Spleen (tissue), 11 donors: ENCODE data around the gene PCDHGB5. TPM values are rescaled to one million over a fixed set of nuclear protein-coding genes. Genes with fewer than 3 reads are reported as not detected.
A peak's percentile ranks its signal among the peaks of the same experiment; 100 is the strongest.

Source experiments
- DNase-seq: peaks from one replicate; pipeline ENCODE4 v3.0.0-alpha.2; 2020
- H3K27ac ChIP-seq, 8 donors: fragments of 200-600 bp; sonication (generic) in 7 of 8; 1 replicate in 4 of 8; 2 replicates in 4 of 8; pipeline versions ENCODE4 v1.5.0 to v1.8.0; 2016 to 2021; ENCODE audit warnings: inconsistent platforms in 4 of 8, mild to moderate bottlenecking in 4 of 8, moderate library complexity in 1 of 8
- H3K27me3 ChIP-seq, 7 donors: fragments of 200-600 bp; sonication (generic) in 6 of 7; replicated peaks in 1 of 7; 1 replicate in 4 of 7; 2 replicates in 3 of 7; pipeline versions ENCODE4 v1.5.0 to v1.8.0; 2016 to 2021; ENCODE audit warnings: inconsistent platforms in 3 of 7, mild to moderate bottlenecking in 1 of 7
- H3K36me3 ChIP-seq, 6 donors: fragments of 200-600 bp; sonication (generic) in 5 of 6; 1 replicate in 4 of 6; 2 replicates in 2 of 6; pipeline versions ENCODE4 v1.5.0 to v1.8.0; 2016 to 2021; ENCODE audit warnings: inconsistent platforms in 2 of 6
- H3K4me1 ChIP-seq, 6 donors: fragments of 200-600 bp; sonication (generic) in 5 of 6; 1 replicate in 3 of 6; 2 replicates in 3 of 6; pipeline versions ENCODE4 v1.5.0 to v1.8.0; 2016 to 2021; ENCODE audit warnings: inconsistent platforms in 3 of 6
- H3K4me3 ChIP-seq, 8 donors: fragments of 200-600 bp; sonication (generic) in 7 of 8; 1 replicate in 4 of 8; 2 replicates in 4 of 8; pipeline versions ENCODE4 v1.5.0 to v1.8.0; 2016 to 2021; ENCODE audit warnings: inconsistent platforms in 4 of 8, mild to moderate bottlenecking in 4 of 8, moderate library complexity in 2 of 8
- H3K9me3 ChIP-seq, 8 donors: fragments of 200-600 bp; sonication (generic) in 7 of 8; 1 replicate in 4 of 8; 2 replicates in 4 of 8; pipeline versions ENCODE4 v1.5.0 to v1.8.0; 2016 to 2021; ENCODE audit warnings: inconsistent platforms in 4 of 8
- POLR2A ChIP-seq, 3 donors: fragments of 450-650 bp; IDR thresholded peaks; one replicate each; pipeline ENCODE4 v1.5.1; 2017; ENCODE audit warnings: antibody characterized with exemption in 3 of 3, mild to moderate bottlenecking in 1 of 3
- POLR2AphosphoS5 ChIP-seq, 3 donors: sonication (generic); formaldehyde crosslinking; IDR thresholded peaks; one replicate each; pipeline ENCODE4 v1.5.1; 2017; ENCODE audit warnings: antibody characterized with exemption in 3 of 3
- WGBS, 5 donors: extraction: QIAGEN DNeasy Blood & Tissue Kit in 3 of 5; methylation state at CpG; one replicate each; pipeline versions ENCODE4 v1.1.5 to v1.1.7; 2013 to 2018; 5-methylcytosine and 5-hydroxymethylcytosine counted together
- intact Hi-C: fragments of 100-400 bp; cut with DNase I; formaldehyde crosslinking; loops from one replicate; pipeline ENCODE4 v1.15.0; 2023; ENCODE audit warnings: low total_unique reads
- polyA plus RNA-seq, 3 donors: library from polyadenylated mRNA; stranded (reverse); fragments of 200-250 nt; gene quantifications; one replicate each; pipeline ENCODE4 v1.2.1, GENCODE V29; 2013
- total RNA-seq, 7 donors: library from RNA; depleted of rRNA in 3 of 7; stranded (reverse); fragments of >200 nt in 3 of 7; fragmentation: NEBNext Ultra II Directional in 4 of 7; extraction: Animal tissue kit (Norgen Biotek cat#: 25700) in 4 of 7; gene quantifications; one replicate each; pipeline versions ENCODE4 v1.1.0 to v1.2.1, GENCODE V29; 2016 to 2021
- TF ChIP-seq, protein P1 (sequence below), 11 experiments: fragments of 200-600 bp in 7 of 11; fragments of 450-650 bp in 4 of 11; sonication (generic) in 4 of 11; IDR thresholded peaks in 8 of 11; conservative IDR thresholded peaks in 3 of 11; 1 replicate in 7 of 11; 2 replicates in 4 of 11; pipeline versions ENCODE4 v1.4.0 to v1.8.0; 2016 to 2021; ENCODE audit warnings: antibody characterized with exemption in 11 of 11, inconsistent platforms in 4 of 11, mild to moderate bottlenecking in 1 of 11
- donor health status: healthy with polysubstance abuse.
- donor health status: DM: no; HTN: no; CAD: no; lungs with moderate emphysema.
- donor health status: DM: no; HTN: no; CAD: no.
- donor health status: Bipolar disorder and iron deficiency.
- donor health status: healthy.
- donor health status: DM: no; HTN: no; CAD: no.
- donor health status: DM: yes; HTN: yes; CAD: no.

Gene PCDHGB5
- total and polyA plus RNA-seq, 10 donors: 0.07 to 8.0 (median 5.1) TPM

DNA sequence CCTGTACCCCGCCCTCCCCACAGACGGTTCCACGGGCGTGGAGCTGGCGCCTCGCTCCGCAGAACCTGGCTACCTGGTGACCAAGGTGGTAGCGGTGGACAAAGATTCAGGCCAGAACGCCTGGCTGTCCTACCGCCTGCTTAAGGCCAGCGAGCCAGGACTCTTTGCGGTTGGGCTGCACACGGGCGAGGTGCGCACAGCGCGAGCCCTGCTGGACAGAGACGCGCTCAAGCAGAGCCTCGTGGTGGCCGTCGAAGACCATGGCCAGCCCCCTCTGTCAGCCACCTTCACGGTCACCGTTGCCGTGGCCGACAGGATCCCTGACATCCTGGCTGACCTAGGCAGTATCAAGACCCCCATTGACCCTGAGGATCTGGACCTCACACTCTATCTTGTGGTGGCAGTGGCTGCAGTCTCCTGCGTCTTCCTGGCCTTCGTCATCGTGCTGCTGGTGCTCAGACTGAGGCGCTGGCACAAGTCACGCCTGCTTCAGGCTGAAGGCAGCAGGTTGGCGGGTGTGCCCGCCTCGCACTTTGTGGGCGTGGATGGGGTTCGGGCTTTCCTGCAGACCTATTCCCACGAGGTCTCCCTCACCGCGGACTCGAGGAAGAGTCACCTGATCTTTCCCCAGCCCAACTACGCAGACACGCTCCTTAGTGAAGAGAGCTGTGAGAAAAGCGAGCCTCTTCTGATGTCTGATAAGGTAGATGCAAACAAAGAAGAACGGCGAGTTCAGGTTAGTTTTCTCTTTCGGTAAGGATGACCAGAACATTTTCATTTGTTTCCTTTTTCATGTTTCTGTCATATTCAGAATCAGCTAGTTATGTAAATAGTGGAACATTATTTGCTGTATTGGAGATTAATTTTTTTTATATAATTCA, 31.5 kb upstream of the PCDHGB5 start:
- no peaks in the 10 kb centered on the region for H3K4me1 ChIP-seq
- no peak overlapping the region for H3K4me3 ChIP-seq
- H3K27me3 ChIP-seq: peaks cover 0 to 97% (median 30%) of the 10 kb centered on the region in 7 donors
- H3K36me3 ChIP-seq: peaks cover 0 to 7% (median 0%) of the 10 kb centered on the region in 6 donors
- TF ChIP-seq POLR2A (IDR thresholded peaks at IDR 0.05) (no peak), POLR2AphosphoS5 (IDR thresholded peaks at IDR 0.05) (no peak)
- TF ChIP-seq, protein P1, sequence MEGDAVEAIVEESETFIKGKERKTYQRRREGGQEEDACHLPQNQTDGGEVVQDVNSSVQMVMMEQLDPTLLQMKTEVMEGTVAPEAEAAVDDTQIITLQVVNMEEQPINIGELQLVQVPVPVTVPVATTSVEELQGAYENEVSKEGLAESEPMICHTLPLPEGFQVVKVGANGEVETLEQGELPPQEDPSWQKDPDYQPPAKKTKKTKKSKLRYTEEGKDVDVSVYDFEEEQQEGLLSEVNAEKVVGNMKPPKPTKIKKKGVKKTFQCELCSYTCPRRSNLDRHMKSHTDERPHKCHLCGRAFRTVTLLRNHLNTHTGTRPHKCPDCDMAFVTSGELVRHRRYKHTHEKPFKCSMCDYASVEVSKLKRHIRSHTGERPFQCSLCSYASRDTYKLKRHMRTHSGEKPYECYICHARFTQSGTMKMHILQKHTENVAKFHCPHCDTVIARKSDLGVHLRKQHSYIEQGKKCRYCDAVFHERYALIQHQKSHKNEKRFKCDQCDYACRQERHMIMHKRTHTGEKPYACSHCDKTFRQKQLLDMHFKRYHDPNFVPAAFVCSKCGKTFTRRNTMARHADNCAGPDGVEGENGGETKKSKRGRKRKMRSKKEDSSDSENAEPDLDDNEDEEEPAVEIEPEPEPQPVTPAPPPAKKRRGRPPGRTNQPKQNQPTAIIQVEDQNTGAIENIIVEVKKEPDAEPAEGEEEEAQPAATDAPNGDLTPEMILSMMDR (IDR thresholded peaks at IDR 0.05 in 8 of 11, conservative IDR thresholded peaks at IDR 0.05 in 3 of 11): no peak
- 30 to 48% (median 36%) methylated on average over 22 to 46 of the region's 46 CpGs for WGBS, 5 donors
- DNase-seq: no peak
- intact Hi-C loops: no loop called here
- peaks cover 0 to 100% (median 95%) of the 10 kb centered on the region in 8 donors for H3K9me3 ChIP-seq
- no peak overlapping the region for H3K27ac ChIP-seq

DNA sequence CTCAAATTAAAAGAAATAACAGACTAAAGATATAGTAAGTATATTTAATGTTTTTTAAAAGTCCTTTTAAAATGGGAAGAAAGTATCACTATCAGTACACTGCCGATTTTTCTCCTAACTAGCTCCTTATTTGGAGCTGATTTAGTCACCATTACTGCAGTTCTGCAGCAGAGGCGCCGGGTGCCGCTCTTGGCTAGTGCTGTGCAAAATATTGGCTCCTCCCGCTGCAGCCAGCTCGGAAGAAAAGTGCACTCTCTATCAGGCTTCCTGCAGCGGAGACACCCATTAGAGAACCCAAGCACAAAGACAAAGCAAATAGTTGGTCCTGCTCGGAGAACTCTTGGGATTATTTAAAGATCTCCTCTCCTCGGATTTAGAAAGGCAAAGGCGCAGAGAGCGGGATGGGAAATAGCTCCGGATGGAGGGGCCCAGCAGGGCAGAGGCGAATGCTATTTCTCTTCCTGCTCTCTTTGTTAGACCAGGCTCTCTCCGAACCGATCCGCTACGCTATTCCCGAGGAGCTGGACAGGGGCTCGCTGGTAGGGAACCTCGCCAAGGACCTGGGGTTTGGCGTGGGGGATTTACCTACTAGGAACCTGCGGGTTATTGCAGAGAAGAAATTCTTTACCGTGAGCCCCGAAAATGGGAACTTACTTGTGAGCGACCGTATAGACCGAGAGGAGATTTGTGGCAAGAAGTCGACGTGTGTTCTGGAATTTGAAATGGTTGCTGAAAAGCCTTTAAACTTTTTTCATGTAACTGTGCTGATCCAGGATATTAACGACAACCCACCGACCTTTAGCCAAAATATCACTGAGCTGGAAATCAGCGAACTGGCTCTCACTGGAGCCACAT, 27.5 kb upstream of the PCDHGB5 start, which contains the start of gene PCDHGB3:
PCDHGB3 (plus strand) TSS at position 249 of the 855 bp plus-strand sequence; CDS start at position 402, 153 bp downstream.
- Histone ChIP-seq H3K4me1 (no peaks in the 10 kb centered on the region), H3K9me3 (peaks cover 0 to 100% (median 97%) of the 10 kb centered on the region in 8 donors), H3K36me3 (no peaks in the 10 kb centered on the region), H3K27me3 (peaks cover 0 to 97% (median 21%) of the 10 kb centered on the region in 7 donors), H3K4me3 (peak within 1 kb of the TSS in 5 of 8 donors; percentile 15 to 61 (median 23)), H3K27ac (no peak within 1 kb of the TSS)
- DNase-seq: no peak
- intact Hi-C loops: no loop called here
- TF ChIP-seq, protein P1 (IDR thresholded peaks at IDR 0.05 in 8 of 11, conservative IDR thresholded peaks at IDR 0.05 in 3 of 11): peak in 3 of 11 experiments; percentile 10 to 30 (median 21)
- no peak for TF ChIP-seq POLR2A (IDR thresholded peaks at IDR 0.05)
- 12 to 23% (median 17%) methylated on average over 32 of the region's 32 CpGs for WGBS, 5 donors

DNA sequence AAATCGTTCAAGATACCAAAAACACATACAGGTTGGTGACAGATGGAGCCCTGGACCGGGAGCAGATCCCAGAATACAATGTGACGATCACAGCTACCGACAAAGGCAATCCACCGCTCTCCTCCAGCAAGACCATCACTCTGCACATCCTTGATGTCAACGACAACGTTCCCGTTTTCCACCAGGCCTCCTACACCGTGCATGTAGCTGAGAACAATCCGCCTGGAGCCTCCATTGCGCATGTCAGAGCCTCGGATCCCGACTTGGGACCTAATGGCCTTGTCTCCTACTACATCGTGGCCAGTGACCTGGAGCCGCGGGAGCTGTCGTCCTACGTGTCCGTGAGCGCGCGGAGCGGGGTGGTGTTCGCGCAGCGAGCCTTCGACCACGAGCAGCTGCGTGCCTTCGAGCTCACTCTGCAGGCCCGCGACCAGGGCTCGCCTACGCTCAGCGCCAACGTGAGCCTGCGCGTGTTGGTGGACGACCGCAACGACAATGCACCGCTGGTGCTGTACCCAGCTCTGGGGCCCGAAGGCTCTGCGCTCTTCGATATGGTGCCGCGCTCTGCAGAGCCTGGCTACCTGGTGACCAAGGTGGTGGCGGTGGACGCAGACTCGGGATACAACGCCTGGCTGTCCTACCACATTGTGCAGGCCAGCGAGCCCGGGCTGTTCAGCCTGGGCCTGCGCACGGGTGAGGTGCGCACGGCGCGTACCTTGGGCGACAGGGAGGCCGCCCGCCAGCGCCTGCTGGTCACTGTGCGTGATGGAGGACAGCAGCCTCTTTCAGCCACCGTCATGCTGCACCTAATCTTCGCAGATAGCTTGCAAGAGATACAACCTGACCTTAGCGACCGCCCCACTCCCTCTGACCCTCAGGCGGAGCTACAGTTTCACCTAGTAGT, 25.9 kb upstream of the PCDHGB5 start:
- no peak for DNase-seq
- no peaks in the 10 kb centered on the region for H3K4me1 ChIP-seq
- H3K27me3 ChIP-seq: peaks cover 0 to 92% (median 14%) of the 10 kb centered on the region in 7 donors
- intact Hi-C loops: no loop called here
- no peak overlapping the region for H3K27ac ChIP-seq
- WGBS, 5 donors: 28 to 44% (median 37%) methylated on average over 23 to 69 of the region's 69 CpGs
- no peaks in the 10 kb centered on the region for H3K36me3 ChIP-seq
- peaks cover 0 to 100% (median 96%) of the 10 kb centered on the region in 8 donors for H3K9me3 ChIP-seq
- H3K4me3 ChIP-seq: peak overlapping the region in 1 of 8 donors; percentile 17
- no peak for TF ChIP-seq POLR2A (IDR thresholded peaks at IDR 0.05)
- TF ChIP-seq, protein P1 (IDR thresholded peaks at IDR 0.05 in 8 of 11, conservative IDR thresholded peaks at IDR 0.05 in 3 of 11): no peak
